SK-N-MC (cell line): ENCODE data around the gene SCFD2.

ENCODE experiments used
- FOXP2 ChIP-seq: optimal IDR thresholded peaks from 2 replicates; pipeline ENCODE3; 2011; ENCODE audit warnings: mild to moderate bottlenecking, moderate library complexity; ENCODE audit not compliant: insufficient read depth; ENCODE audit errors: extremely low read length, control extremely low read depth
- POLR2AphosphoS5 ChIP-seq: IDR thresholded peaks from 2 replicates; pipeline ENCODE4 v1.6.1; 2012; ENCODE audit warnings: mild to moderate bottlenecking, low read depth, low read length, borderline replicate concordance

DNA sequence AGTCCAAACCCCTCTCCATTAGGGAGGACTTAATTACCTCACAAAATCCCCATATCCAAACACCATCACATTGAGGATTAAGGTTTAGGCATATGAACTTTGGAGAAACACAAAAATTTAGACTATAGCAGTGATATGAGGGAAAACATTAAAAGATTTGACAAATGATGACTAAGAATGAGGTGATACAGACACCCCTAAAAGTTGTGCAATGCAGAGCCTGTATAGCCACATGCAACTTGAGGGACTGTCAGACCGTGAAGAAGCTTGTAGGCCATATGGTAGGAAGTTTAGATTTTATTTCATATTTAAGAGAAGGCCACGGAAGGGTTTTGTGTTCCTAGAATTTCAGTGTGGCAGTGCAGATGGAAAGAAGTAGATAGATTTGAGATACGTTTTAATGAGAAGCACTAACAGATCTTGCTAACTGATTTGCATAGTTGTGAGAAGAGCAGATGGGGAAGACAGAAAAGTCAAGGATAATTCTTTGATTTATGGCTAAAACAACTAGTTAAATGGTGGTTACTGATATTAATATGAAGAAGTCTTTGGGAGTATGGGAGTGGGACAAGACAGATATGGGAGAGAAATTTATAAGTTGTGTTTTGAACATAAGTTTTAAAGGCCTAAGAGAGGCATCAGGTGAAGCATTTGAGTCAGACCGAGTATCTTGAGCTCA, 6.1 kb upstream of the SCFD2 start:
- no peak for TF ChIP-seq POLR2AphosphoS5
- TF ChIP-seq FOXP2: no peak
